COR-L47 (cell line): ENCODE results near the gene CYBA.

Experiments
- DNase-seq: peaks from one replicate; lab custom pipeline; 2025; lab: John Stamatoyannopoulos, UW

Gene CYBA

DNA sequence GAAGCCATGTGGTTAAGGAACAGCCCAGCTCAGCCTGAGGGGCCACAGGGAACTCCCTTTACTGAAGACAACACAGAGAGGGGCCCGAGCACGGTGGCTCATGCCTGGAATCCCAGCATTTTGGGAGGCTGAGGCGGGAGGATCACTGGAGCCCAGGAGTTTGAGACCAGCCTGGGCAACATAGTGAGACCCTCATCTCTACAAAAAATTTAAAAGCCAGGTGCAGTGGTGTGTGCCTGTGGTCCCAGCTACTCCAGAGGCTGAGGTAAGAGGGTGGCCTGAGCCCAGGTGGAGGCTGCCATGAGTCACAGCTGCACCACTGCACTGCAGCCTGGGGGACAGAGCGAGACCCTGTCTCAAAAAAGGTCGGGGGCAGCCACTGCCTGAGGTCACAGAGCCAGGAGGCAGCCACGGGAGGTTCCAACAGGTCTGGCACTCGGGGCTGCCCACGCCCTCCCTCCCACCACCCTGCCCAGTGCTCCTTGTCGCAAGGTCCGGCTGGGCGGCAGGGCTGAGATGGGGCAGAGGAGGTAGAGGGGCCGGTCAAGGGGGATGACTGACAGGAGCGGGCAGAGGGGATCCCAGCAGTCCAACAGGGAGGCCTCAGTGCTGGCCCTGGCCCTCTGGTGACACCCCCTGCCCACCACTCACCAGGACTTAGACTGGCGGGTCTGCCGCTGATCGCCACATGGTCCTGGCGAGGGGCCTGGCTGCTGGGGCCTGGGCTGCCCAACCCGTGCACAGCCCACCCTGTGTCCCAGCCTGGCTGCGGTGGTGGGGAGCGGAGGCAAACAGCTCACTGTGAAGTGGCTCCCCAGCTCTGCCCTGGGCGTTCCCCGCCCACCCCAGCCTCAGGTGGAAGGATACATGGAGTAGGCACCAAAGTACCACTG, 3.4 kb downstream of the CYBA start:
- DNase-seq: no peak

DNA sequence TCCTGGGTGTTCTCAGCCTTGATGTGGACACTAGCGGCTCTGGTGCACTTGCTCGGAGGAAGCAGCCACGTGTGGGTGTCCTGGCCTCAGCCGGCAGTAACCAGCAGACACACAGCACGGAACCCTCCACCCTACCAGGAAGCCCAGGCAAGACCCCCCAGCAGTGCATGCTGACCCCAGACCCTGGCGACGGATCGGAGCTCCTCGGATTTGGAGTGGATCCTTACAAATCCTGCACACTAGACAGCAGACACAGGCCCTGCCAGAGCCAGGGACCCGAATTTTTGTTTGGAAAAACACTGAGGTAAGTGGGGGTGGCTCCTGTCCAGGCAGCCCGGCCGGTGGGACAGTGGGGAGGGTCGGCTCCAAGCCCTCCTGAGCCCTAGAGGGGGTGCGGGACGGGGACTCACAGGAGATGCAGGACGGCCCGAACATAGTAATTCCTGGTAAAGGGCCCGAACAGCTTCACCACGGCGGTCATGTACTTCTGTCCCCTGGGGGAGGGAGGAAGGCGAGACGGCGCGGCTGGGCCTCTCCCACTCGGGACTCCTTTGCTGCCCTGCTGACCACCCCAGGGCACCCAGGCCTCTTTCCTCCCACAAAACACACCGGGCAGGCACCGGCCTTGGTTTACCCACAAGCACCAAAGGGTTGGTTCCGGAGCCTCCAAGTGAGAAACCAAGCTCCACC, 4.4 kb downstream of the CYBA start:
- no peak for DNase-seq

DNA sequence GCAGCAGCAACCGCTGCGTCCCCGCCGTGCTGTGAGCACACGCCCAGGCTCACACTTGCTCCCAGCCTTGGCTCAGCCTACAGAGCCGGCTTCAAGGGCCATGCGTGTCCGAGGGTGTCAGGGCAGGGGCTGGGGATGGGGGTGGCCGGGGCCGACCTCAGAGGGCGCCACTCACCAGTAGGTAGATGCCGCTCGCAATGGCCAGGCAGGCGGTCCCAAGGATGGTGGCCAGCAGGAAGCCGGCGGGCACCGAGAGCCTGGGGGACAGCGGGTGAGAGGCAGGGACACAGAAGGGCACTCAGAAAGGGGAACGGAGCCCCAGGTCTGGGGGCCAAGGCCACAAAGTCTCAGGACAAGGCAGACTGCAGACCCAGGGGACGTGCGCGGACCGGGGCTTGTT, 4.9 kb downstream of the CYBA start:
- DNase-seq: no peak

DNA sequence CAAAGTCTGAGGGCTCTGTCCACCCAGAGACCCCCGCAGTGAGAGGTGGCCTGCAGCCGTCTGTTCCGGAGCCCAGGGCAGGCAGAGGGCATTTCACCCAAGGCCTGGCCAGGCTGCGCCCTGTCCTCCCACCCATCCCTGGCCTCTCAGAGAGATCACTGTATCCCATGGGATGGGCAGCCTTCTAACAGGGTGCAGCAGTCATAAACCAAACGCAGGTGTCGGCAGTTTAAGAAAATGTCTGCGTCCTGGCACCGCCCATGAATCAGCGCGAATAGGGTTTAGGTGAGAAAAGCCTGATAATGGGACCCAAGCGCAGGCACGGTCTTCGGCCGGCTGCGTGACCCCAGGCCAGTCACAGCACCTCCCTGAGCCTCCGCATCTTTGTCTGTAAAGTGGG, 5.4 kb downstream of the CYBA start:
- no peak for DNase-seq

DNA sequence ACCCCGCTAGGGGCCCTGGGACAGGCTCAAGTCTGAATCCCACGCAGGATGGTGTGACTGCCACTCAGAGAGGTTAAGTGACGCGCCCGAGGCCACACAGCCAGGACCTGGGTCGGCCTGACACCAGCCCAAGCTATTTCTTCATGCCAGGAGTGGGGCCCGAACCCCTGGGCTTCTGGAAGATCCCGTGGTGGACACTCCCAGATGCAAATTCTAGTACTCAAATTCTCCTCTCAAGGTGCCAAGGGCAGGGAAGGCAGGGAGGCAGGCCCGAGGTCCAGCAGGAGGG, 7.3 kb downstream of the CYBA start:
- DNase-seq: no peak

DNA sequence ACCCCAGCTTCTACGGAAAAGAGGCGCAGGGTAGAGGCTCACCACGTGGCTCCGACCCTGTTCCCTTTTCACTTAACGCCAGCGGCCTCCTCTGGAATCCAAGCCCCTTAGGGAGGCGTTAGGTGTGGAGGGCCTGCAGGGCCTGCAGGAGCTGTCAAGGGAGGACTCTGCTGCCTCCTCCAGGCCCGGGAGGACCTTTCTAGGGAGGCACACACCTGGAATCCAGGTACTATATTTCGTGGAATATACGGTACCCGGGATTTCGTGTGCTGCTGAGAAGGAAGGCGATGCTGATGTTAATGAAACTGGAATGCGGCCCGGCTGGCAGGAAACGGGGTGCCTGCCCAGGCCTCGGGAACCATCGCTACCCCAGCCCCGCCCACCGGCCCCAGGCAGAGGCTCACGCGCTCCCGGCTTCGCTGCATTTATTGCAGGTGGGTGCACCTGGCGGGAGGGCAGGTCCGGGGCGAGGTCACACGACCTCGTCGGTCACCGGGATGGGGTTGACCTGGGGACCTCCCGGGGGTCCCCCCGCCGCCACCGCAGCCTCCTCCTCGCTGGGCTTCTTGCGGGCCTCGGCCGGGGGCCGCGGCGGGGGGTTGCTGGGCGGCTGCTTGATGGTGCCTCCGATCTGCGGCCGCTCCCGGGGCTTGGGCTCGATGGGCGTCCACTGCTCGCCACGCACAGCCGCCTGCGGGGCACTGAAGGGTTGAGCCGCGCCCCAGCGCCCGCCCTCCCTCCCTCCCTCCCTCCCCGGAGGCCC, 7.8 kb downstream of the CYBA start:
- no peak for DNase-seq

DNA sequence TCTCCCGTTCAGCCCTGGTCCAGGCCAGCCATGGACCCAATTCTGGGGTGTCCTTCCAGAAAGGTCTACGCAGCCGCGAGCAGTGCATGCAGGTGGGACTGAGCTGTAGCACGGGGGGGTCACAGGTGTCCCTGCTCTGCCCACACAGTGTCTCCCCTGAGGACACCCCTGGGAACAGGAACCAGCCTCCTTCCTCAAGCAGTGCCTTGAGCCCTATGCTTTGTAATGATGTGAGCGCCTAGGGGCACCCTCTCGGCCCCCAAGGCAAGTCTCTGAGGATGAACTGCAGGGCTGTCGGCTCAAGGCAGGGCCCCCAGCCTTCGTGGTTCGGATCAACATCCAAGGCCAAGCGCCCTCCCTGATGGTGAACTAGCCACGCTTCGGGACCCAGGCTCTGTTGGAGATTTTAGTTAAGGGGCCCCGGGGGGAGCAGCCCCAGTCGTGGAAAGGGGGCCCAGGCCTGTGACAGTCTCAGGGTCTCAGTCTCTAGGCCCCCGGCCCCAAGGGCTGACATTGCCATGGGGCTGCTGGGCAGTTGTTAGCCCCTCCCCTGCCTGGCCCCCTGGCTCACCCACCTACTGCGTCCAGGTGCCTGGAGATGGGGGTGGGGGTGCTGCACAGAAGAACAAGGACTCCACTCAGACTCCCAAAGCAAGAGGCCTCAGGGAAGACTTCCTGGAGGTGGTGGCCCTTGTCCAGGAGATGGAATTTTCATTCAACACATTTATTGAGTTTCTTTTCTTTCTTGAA, 10.2 kb downstream of the CYBA start:
- DNase-seq: no peak

DNA sequence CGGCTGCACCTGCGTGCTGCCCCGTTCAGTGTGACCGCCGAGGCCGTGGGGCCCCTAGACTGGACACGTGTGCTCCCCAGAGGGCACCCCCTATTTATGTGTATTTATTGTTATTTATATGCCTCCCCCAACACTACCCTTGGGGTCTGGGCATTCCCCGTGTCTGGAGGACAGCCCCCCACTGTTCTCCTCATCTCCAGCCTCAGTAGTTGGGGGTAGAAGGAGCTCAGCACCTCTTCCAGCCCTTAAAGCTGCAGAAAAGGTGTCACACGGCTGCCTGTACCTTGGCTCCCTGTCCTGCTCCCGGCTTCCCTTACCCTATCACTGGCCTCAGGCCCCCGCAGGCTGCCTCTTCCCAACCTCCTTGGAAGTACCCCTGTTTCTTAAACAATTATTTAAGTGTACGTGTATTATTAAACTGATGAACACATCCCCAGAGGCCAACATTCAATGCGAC, 10.8 kb downstream of the CYBA start:
- DNase-seq: no peak

DNA sequence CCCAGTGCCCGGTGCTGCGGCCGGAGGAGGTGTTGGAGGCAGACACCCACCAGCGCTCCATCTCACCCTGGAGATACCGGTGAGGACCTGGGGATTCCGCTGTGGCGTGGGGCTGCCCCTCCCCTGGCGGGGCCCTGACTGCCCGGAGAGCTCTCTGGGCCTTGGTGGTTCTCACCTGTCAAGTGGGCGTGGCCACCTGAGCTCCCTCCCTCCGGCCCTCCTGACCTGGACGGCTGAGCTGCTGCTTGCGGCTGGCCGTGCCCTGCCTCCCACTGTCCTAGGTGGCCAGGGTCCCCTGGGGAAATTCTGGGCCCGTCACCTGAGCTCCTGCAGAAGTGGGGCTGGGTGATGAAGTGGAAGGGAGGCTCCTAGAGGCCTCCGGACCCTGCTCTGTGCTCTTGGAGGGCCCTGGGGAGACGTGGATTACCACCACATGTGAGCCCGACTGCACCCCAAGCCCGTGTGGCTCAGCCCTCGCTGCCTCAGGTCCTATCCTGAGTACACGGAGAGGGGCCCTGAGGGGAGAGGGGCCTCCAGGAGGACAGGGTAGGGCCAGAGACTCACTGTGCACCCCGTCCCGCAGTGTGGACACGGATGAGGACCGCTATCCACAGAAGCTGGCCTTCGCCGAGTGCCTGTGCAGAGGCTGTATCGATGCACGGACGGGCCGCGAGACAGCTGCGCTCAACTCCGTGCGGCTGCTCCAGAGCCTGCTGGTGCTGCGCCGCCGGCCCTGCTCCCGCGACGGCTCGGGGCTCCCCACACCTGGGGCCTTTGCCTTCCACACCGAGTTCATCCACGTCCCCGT, 11.4 kb downstream of the CYBA start:
- DNase-seq: no peak

DNA sequence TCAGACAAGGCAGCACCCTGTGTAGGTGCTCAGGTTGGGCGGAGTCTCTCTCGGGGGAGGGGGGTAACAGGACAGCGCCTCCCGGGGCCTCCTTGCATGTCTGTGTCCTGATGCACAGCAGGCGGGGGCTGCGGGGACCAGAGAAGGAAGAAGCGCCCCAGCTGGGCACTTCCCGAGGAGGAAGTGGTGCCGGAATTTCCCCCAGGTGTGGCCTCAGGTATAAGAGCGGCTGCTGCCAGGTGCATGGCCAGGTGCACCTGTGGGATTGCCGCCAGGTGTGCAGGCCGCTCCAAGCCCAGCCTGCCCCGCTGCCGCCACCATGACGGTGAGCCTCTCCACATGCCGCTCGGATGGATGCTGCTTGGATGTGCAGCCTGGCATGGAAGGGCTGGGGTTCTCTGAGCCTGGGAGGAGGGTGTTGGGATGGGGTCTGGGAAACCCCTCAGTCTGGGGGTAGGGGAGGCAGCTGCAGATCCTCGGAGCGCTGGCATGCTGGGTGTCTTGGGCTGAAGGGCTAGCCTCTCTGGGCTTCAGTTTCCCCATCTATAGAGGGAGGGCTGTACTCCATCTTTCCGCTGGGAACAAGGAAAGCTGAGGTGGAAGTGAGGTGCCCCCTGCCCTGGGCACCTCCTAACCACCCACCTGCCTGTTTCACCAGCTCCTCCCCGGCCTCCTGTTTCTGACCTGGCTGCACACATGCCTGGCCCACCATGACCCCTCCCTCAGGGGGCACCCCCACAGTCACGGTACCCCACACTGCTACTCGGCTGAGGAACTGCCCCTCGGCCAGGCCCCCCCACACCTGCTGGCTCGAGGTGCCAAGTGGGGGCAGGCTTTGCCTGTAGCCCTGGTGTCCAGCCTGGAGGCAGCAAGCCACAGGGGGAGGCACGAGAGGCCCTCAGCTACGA, 12.3 kb downstream of the CYBA start, which contains the start of gene IL17C:
TSS of gene IL17C (plus strand) at position 250 of the 908 bp plus-strand sequence. CDS start at position 320, 70 bp downstream.
- DNase-seq: peak; percentile 74

DNA sequence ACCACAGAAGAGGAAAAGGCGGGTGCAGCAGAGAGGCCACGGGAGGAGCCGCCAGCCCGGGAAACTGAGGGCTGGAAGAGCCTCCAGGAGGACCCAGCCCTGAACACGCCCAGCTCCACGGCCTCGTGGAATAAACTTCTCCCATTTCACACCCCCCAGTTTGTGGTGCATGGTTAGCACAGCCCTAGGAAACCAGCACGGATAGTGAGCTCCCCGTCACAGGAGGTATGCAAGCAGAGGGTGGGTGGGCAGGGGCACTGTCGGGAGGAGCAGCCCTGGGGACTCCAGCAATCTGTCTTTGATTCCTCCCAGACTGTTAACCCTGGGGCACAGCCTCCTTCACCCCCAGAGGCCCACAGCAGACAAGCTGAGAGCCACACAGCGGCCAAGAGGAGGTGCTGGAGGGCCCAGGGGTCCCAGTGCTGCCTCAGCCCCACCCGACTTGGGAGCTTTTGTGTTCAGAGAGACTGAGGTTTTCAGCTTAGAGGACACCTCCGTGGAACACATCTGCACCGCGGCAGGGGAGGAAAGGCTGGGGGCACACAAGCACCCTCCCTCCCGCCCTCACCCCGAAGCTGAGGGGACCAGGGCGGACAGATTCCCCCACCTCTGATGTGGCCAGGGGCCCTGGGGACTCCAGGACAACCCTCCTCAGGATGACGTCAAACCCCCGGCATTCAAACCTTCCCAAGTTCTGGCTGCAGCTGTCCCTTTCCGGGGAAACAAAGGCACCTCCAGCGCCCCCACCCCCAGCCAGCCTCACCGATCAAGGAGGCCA, 14.2 kb downstream of the CYBA start:
- no peak for DNase-seq

DNA sequence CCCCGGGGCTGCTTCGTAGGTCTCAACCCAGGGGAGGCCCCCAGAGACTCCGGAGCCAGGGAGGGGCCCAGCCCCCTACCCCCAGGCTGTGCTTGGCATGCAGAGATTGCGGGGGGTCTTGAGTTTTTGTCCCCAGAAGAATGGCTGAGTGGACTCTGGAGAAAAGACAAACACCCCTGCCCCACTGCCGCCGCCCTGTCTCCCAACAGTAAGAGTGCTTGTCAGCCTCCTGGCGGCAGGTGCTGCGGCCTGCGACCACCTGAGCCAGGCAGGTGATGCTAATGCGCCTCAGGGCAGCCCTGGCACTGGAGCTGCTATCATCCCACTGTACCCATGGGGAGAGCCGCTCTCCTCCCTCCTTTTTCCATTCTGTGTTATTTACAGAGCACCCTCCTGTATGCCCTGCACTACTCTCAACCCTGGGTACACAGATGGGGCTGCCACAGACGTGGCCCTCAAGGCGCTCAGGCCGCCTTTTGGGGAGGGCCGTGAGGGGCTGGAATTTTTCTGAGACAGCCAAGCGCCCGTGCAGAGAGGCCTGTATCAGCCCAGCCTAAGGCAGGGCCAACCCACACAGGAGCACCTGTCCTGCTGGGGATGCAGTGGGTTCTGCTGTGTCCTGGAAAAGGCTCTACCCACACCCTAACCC, 15.1 kb downstream of the CYBA start:
- DNase-seq: no peak

DNA sequence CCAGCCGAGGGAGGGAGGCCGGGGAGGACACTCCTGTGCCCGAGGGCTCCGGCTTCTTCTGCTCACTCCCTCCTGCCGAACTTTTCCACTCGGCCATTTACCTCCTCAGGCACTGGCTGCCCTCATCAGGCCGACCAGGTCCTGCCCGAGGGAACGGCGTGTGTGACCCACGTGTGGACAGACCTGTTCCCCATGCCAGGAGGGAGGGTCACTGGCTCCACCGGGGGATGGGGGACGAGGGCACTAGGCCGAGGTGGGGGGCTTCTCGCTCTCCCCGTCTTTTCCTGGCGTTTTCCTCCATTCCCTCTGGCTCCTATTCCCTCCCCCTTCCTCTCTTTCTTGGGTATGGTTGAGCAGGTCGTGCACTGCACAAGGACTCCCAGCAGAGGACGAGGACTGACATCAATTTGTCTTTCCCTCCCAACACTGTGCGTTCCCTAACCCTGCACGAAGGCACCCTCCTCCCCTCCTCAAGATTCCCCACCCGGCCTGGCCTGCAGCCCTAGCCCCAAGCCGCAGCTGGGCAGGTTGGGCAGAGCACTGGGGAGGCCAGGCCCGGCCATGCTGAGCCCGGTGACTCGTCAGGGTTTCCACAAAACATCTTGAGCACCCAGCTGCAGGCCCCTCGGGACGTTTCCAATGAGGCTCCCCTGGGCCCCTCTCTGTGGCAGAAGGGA, 15.7 kb downstream of the CYBA start:
- DNase-seq: no peak

DNA sequence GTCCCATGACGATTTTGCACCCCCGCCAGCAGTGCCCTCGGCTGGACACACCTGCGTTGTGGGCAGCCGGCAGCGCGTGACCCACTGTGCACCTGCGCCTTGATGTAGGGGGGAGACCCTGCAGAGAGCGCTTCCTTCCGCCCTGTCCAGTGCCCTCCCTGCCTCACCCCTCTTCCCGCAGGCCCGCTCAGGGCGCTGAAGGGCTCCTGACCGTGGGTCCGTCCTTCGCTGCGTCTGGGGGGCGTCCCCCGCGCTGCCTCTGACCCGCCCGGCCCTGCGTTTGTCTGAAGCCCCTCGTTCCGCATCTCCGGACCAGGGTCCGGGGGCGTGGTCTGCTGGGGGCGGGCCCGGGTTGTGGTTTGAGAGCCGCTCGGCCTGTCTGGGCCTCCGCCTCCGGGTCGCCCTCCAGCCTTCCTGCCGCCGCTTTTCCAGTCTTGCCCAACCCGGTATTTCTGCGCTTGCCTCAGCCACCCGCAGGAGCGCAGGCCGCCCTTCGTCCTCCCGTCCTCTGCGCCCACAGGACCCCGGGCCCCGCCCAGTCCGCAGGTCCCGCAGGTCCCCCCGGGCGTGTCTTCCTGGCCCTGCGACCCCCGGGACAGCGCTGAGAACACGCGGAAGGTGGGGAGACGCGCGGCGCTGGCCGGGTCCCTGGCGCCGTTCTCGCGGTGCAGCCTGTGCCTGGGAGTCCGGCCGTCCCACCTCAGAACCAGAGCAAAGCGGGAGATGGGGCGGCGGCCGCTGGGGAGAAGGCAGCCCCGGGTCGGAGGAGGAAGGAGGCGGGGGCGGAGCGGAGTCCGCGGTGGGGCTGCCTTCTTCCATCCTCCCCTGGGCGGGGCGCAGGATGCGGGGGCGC, 16.5 kb downstream of the CYBA start:
- DNase-seq: no peak

DNA sequence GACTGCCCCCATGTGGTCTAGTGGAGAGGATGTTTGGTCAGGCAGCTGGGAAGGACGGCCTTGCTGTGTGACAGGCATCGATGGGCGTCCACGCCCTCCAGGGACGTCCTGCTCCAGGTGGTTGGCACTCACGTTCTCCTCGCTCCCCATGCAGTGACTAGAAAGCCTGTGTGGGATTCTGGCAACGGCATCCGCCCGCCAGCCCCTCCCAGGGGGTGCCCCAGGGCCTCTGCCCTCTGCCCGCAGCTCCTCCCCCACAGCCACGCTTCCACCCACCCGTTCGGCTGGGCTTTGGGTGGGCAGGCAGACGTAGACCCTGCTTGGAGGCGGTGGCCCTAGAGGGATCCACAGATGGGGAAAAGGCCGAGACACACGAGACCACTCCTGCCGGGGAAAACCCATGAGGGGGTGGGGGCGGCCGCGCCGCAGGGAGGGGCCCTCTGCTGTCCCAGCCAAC, 17.1 kb downstream of the CYBA start:
- no peak for DNase-seq

DNA sequence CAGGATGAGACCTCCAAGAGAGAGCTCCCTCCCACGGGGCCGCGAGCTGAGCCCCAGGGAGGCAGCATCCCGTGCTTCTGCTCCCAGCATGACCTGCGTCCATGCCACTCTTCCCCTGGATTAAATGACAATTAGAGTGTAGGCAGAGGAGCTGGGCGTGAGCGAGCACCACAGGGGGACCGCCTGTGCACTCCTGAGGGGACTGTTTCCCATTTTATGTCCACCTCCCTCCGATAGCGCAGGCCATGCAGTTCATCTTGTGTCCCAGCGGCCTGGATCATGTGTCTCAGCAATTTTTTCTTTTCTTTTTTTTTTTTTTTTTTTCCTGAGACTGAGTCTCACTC, 18.3 kb downstream of the CYBA start:
- DNase-seq: no peak

DNA sequence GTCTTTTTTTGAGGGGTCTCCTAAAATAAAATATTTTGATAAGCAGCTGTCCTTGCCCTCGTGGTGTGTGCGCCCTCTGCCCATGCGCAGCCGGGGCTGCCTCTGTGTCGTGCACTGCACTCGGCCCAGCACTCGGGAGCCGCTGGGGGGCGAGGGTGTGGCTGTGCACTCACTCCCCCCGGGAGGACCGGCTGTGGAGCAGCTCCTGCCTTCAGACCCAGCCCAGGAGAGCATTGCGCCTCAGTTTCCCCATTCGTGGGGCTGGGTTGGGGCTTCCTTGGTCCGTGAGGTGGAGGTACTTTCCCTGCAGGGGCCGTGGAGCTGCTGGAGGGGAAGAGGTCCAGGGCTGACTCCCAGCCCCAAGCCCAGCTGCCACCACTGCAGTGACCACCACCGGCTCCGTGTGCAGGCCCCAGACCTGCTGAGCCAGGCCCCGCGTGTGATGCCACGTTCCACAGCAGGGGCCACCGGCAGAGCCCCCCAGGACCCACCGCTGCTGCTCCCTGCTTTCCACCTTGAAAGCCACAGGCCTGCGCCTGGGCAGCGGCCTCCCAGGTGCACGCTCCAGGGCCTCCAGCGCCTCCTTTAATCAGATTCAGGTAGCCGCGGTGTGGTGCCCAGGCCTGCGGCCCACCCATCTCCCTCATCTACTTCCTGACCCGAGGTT, 18.8 kb downstream of the CYBA start:
- DNase-seq: no peak
